Esophagus muscularis mucosa (tissue), 4 donors: ENCODE measurements around the gene KCNJ6. TPM values are rescaled to one million over a fixed set of nuclear protein-coding genes. Genes with fewer than 3 reads are reported as not detected.

Source experiments
- DNase-seq: peaks from one replicate; pipeline ENCODE4 v3.0.0-alpha.2; 2017; ENCODE audit errors: extremely low spot score
- H3K27ac ChIP-seq, 4 donors: fragments of 200-600 bp; sonication (generic); replicated peaks in 1 of 4; 1 replicate in 3 of 4; 2 replicates in 1 of 4; pipeline ENCODE4 v1.5.1; 2016 to 2019; ENCODE audit warnings: mild to moderate bottlenecking in 1 of 4
- H3K27me3 ChIP-seq, 4 donors: fragments of 200-600 bp; sonication (generic); one replicate each; pipeline versions ENCODE4 v1.5.1 to v1.6.0; 2016 to 2019
- H3K36me3 ChIP-seq, 4 donors: fragments of 200-600 bp; sonication (generic); one replicate each; pipeline ENCODE4 v1.5.1; 2016 to 2019
- H3K4me1 ChIP-seq, 4 donors: fragments of 200-600 bp; sonication (generic); one replicate each; pipeline ENCODE4 v1.5.1; 2016 to 2019
- H3K4me3 ChIP-seq, 4 donors: fragments of 200-600 bp; sonication (generic); 1 replicate in 2 of 4; 2 replicates in 2 of 4; pipeline ENCODE4 v1.5.1; 2016 to 2019; ENCODE audit warnings: mild to moderate bottlenecking in 4 of 4, moderate library complexity in 1 of 4
- H3K9me3 ChIP-seq, 4 donors: fragments of 200-600 bp; sonication (generic); 1 replicate in 3 of 4; 2 replicates in 1 of 4; pipeline ENCODE4 v1.5.1; 2016 to 2019
- EP300 ChIP-seq: sonication (generic); formaldehyde crosslinking; IDR thresholded peaks from one replicate; pipeline ENCODE4 v1.6.1; 2017; ENCODE audit warnings: antibody characterized with exemption
- POLR2A ChIP-seq: fragments of 450-650 bp; IDR thresholded peaks from one replicate; pipeline ENCODE4 v1.6.1; 2017; ENCODE audit warnings: antibody characterized with exemption, moderate library complexity, mild to moderate bottlenecking, low read depth
- POLR2AphosphoS5 ChIP-seq, 2 donors: sonication (generic); formaldehyde crosslinking; IDR thresholded peaks; one replicate each; pipeline ENCODE4 v1.6.1; 2017; ENCODE audit warnings: antibody characterized with exemption in 2 of 2
- whole genome bisulfite sequencing: methylation state at CpG from one replicate; pipeline ENCODE4 v1.1.5; 2018; 5-methylcytosine and 5-hydroxymethylcytosine counted together
- intact Hi-C: fragments of 100-400 bp; cut with DNase I; formaldehyde crosslinking; loops from one replicate; pipeline ENCODE4 v1.15.1; 2023
- total RNA-seq, 4 donors: library from RNA; depleted of rRNA; stranded (reverse); fragments of >200 nt; gene quantifications; one replicate each; pipeline versions ENCODE4 v1.1.0 to v1.2.1, GENCODE V29; 2016
- TF ChIP-seq, protein P1 (sequence below), 3 experiments: fragments of 200-600 bp in 2 of 3; fragments of 450-650 bp in 1 of 3; sonication (generic) in 2 of 3; IDR thresholded peaks; one replicate each; pipeline ENCODE4 v1.5.1; 2017 to 2019; ENCODE audit warnings: antibody characterized with exemption in 3 of 3, mild to moderate bottlenecking in 2 of 3, moderate library complexity in 1 of 3

The KCNJ6 gene
- total RNA-seq, 4 donors from 2014 or later, result under 0.01 TPM; not detected in 2

DNA sequence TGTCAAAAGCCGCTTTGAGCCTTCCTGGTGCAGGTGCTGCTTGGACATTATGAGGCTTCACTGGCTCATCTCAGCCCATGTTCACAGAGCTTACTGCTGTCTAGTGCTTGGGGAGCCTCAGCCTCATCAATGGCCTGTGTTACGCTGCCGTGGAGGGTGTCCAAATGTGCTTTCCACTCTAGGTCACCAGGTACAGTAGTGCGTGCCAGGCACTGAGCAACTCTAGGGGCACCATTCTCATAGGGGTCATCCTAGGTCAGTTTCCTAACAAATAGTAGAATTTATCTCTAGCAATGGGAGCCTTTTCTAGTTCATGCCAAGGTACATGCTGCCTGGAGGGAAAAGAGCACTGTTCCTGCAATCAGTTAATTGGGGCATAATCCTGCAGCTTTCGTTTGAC, 355.9 kb downstream of the KCNJ6 start:
- TF ChIP-seq POLR2AphosphoS5 (IDR thresholded peaks at IDR 0.05), result no peak
- no peak for TF ChIP-seq EP300
- no peak for TF ChIP-seq POLR2A
- TF ChIP-seq, protein P1, sequence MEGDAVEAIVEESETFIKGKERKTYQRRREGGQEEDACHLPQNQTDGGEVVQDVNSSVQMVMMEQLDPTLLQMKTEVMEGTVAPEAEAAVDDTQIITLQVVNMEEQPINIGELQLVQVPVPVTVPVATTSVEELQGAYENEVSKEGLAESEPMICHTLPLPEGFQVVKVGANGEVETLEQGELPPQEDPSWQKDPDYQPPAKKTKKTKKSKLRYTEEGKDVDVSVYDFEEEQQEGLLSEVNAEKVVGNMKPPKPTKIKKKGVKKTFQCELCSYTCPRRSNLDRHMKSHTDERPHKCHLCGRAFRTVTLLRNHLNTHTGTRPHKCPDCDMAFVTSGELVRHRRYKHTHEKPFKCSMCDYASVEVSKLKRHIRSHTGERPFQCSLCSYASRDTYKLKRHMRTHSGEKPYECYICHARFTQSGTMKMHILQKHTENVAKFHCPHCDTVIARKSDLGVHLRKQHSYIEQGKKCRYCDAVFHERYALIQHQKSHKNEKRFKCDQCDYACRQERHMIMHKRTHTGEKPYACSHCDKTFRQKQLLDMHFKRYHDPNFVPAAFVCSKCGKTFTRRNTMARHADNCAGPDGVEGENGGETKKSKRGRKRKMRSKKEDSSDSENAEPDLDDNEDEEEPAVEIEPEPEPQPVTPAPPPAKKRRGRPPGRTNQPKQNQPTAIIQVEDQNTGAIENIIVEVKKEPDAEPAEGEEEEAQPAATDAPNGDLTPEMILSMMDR (IDR thresholded peaks at IDR 0.05), result no peak
- 90% methylated on average over 3 of the region's 5 CpGs for whole genome bisulfite sequencing
- DNase-seq, result peak; percentile 57
- Histone ChIP-seq H3K36me3 (no peaks in the 10 kb centered on the region), H3K4me1 (peaks cover 12 to 22% (median 19%) of the 10 kb centered on the region in 4 donors), H3K4me3 (no peak overlapping the region), H3K9me3 (no peaks in the 10 kb centered on the region), H3K27me3 (no peaks in the 10 kb centered on the region), H3K27ac (no peak overlapping the region)
- intact Hi-C loops, result loop anchor here (5.0 kb wide), 1 partner anchor 293 kb away; the partner anchor contains the start of gene VPS26C

DNA sequence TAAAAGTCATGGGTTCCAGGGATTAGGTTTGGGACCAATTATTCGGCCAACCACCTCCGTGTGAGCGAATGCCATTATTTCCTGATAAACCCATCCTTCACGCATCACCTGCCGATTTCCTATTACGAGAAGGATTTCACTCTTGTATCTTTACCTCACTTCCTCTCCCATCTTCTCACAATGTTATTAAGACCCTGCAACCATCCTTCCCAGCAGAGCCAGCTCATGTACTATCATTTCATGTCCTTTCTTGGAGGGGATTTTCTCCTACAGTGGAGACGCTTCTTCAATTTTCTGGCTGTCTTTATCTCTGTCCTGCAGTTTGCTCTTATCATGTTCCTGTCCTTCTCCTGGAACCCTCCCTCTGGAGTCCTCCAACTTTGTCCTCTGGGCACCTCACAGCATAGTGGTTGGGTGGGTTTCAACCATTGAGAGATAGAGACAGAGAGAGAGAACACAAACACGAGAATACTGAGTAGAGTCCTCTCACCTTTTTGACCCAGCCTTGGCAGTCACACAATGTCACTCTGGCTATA, 357.5 kb downstream of the KCNJ6 start:
- Histone ChIP-seq H3K27me3 (no peaks in the 10 kb centered on the region), H3K27ac (no peak overlapping the region), H3K4me3 (no peak overlapping the region), H3K9me3 (no peaks in the 10 kb centered on the region), H3K4me1 (peaks cover 6 to 12% (median 8%) of the 10 kb centered on the region in 4 donors), H3K36me3 (no peaks in the 10 kb centered on the region)
- intact Hi-C loops, result no loop called here
- TF ChIP-seq POLR2AphosphoS5 (IDR thresholded peaks at IDR 0.05), result no peak
- TF ChIP-seq EP300, result no peak
- TF ChIP-seq, protein P1 (IDR thresholded peaks at IDR 0.05), result no peak
- TF ChIP-seq POLR2A, result no peak
- peak; percentile 55 for DNase-seq
- 91% methylated on average over 8 of the region's 8 CpGs for WGBS
